SK-N-SH (cell line): ENCODE measurements around the gene LRRC25. TPM values are rescaled to one million over a fixed set of nuclear protein-coding genes. Genes with fewer than 3 reads are reported as not detected.

Source experiments
- CTCF ChIA-PET: fragments of 300-600, 350-600 bp; formaldehyde crosslinking; extraction: SDS; loops from one replicate; lab custom pipeline; 2021; lab: Yijun Ruan, JAX
- POLR2A ChIA-PET: fragments of 350-600 bp; sonication (Branson Sonifier 250); formaldehyde crosslinking; extraction: SDS; loops from one replicate; lab custom pipeline; 2020; ENCODE audit warnings: antibody characterized with exemption, inconsistent platforms; lab: Yijun Ruan, JAX
- DNase-seq: peaks from one replicate; pipeline ENCODE4 v3.0.0; 2012
- H2AFZ ChIP-seq: fragments of 200-600 bp; sonication (generic); 2 replicates; pipeline ENCODE4 v1.8.1; 2016; ENCODE audit warnings: antibody characterized with exemption, mild to moderate bottlenecking, low read depth
- H3F3A ChIP-seq: fragments of 200-600 bp; sonication (generic); replicated peaks from 2 replicates; pipeline ENCODE3; 2016; ENCODE audit warnings: antibody characterized with exemption, mild to moderate bottlenecking; ENCODE audit not compliant: insufficient read depth
- H3K27ac ChIP-seq, 2 experiments: fragments of 200-500 bp in 1 of 2; fragments of 200-600 bp in 1 of 2; sonication (Bioruptor generic) in 1 of 2; sonication (generic), shearing (Covaris generic) in 1 of 2; 2 replicates each; pipeline versions ENCODE4 v1.5.1 to v1.6.1; 2014 to 2016; ENCODE audit warnings: low read depth in 2 of 2, inconsistent platforms in 1 of 2, low read length in 1 of 2, mild to moderate bottlenecking in 1 of 2, mixed read lengths in 1 of 2
- H3K27me3 ChIP-seq: fragments of 200-600 bp; sonication (generic), shearing (Covaris generic); 2 replicates; pipeline ENCODE4 v1.6.1; 2016; ENCODE audit warnings: mixed run types; ENCODE audit not compliant: insufficient read depth
- H3K36me3 ChIP-seq, 2 experiments: fragments of 200-500 bp in 1 of 2; fragments of 200-600 bp in 1 of 2; sonication (Bioruptor generic) in 1 of 2; sonication (generic) in 1 of 2; replicated peaks in 1 of 2; 2 replicates each; pipeline versions ENCODE3 to v1.5.1; 2014 to 2016; ENCODE audit warnings: low read length in 1 of 2, mild to moderate bottlenecking in 1 of 2; ENCODE audit not compliant: insufficient read depth in 2 of 2, control insufficient read depth in 1 of 2
- H3K4me1 ChIP-seq, 2 experiments: fragments of 200-500 bp in 1 of 2; fragments of 200-600 bp in 1 of 2; sonication (Bioruptor generic) in 1 of 2; sonication (generic), shearing (Covaris generic) in 1 of 2; 2 replicates each; pipeline versions ENCODE4 v1.5.1 to v1.6.1; 2014 to 2016; ENCODE audit warnings: low read depth in 1 of 2, low read length in 1 of 2, mixed run types in 1 of 2; ENCODE audit not compliant: insufficient read depth in 2 of 2, control insufficient read depth in 1 of 2
- H3K4me2 ChIP-seq: fragments of 200-600 bp; sonication (generic), shearing (Covaris generic); 2 replicates; pipeline ENCODE4 v1.6.1; 2017; ENCODE audit warnings: mixed run types
- H3K4me3 ChIP-seq, 2 experiments: fragments of 200-500 bp in 1 of 2; fragments of 200-600 bp in 1 of 2; sonication (Bioruptor generic) in 1 of 2; sonication (generic), shearing (Covaris generic) in 1 of 2; 2 replicates each; pipeline versions ENCODE4 v1.5.1 to v1.8.1; 2014 to 2016; ENCODE audit warnings: low read depth in 2 of 2, inconsistent platforms in 1 of 2, low read length in 1 of 2, mild to moderate bottlenecking in 1 of 2, mixed read lengths in 1 of 2, moderate library complexity in 1 of 2
- H3K79me2 ChIP-seq: fragments of 200-600 bp; sonication (generic); 2 replicates; pipeline ENCODE4 v1.8.1; 2017; ENCODE audit warnings: mild to moderate bottlenecking; ENCODE audit not compliant: insufficient read depth
- H3K9ac ChIP-seq: fragments of 200-600 bp; sonication (generic); 2 replicates; pipeline ENCODE4 v1.6.1; 2017; ENCODE audit warnings: mixed run types
- H3K9me2 ChIP-seq: fragments of 200-600 bp; sonication (generic); 2 replicates; pipeline ENCODE4 v1.6.1; 2017; ENCODE audit warnings: mixed run types
- H3K9me3 ChIP-seq: fragments of 200-600 bp; sonication (generic); 2 replicates; pipeline ENCODE4 v1.6.1; 2017; ENCODE audit warnings: mixed run types, mild to moderate bottlenecking, moderate library complexity
- H4K20me1 ChIP-seq: fragments of 200-600 bp; sonication (generic); 2 replicates; pipeline ENCODE4 v1.6.1; 2017; ENCODE audit warnings: mild to moderate bottlenecking, mixed run types; ENCODE audit not compliant: insufficient read depth
- CHD2 ChIP-seq: fragments of 150-350 bp; IDR thresholded peaks from 2 replicates; pipeline ENCODE4 v1.6.1; 2018; ENCODE audit warnings: low read length; ENCODE audit not compliant: partially characterized antibody
- EZH2phosphoT487 ChIP-seq: fragments of 200-600 bp; sonication (generic); IDR thresholded peaks from 2 replicates; pipeline ENCODE4 v1.6.1; 2017; ENCODE audit warnings: low read depth, mixed run types, mild to moderate bottlenecking, antibody characterized with exemption, moderate library complexity, borderline replicate concordance
- FOXM1 ChIP-seq: IDR thresholded peaks from 2 replicates; pipeline ENCODE4 v1.4.0; 2012; ENCODE audit warnings: low read depth, mild to moderate bottlenecking
- JUND ChIP-seq: IDR thresholded peaks from 2 replicates; pipeline ENCODE4 v1.4.0; 2012
- MEF2A ChIP-seq: IDR thresholded peaks from 2 replicates; pipeline ENCODE4 v1.4.0; 2012; ENCODE audit warnings: low read depth, borderline replicate concordance
- MXI1 ChIP-seq: IDR thresholded peaks from 2 replicates; pipeline ENCODE4 v1.6.1; 2012; ENCODE audit warnings: mild to moderate bottlenecking, low read depth, low read length, improper control_type of control experiment
- NFIC ChIP-seq: IDR thresholded peaks from 2 replicates; pipeline ENCODE4 v1.4.0; 2012; ENCODE audit warnings: borderline replicate concordance
- RAD21 ChIP-seq: IDR thresholded peaks from 2 replicates; pipeline ENCODE4 v1.6.1; 2012; ENCODE audit warnings: mild to moderate bottlenecking, low read length
- RCOR1 ChIP-seq: fragments of 150-350 bp; IDR thresholded peaks from 2 replicates; pipeline ENCODE4 v1.6.1; 2017; ENCODE audit warnings: antibody characterized with exemption, low read length
- RFX5 ChIP-seq: IDR thresholded peaks from 2 replicates; pipeline ENCODE4 v1.6.1; 2012; ENCODE audit warnings: mild to moderate bottlenecking, improper control_type of control experiment, low read length
- TAF1 ChIP-seq: IDR thresholded peaks from 2 replicates; pipeline ENCODE4 v1.6.1; 2012; ENCODE audit warnings: low read depth, mild to moderate bottlenecking, low read length, moderate library complexity, borderline replicate concordance
- WGBS: methylation state at CpG from one replicate; pipeline ENCODE4 v1.1.6; 2017; ENCODE audit warnings: low lambda C conversion rate; 5-methylcytosine and 5-hydroxymethylcytosine counted together
- polyA plus RNA-seq, 3 experiments: library from polyadenylated mRNA; depleted of rRNA; stranded (reverse); fragments of >200 nt; gene quantifications; 2 replicates each; pipeline ENCODE4 v1.2.3, GENCODE V29; 2012
- TF ChIP-seq, protein P1 (sequence below): IDR thresholded peaks from 2 replicates; pipeline ENCODE4; 2012
- TF ChIP-seq, protein P2 (sequence below): IDR thresholded peaks from 2 replicates; pipeline ENCODE4 v1.4.0; 2012; ENCODE audit warnings: low read depth
- TF ChIP-seq, protein P3 (sequence below): fragments of 150-350 bp; IDR thresholded peaks from 2 replicates; pipeline ENCODE4 v1.6.1; 2017; ENCODE audit warnings: antibody characterized with exemption, low read length, low read depth, borderline replicate concordance

LRRC25 gene
- polyA plus RNA-seq (2012; rRNA removed), result not detected in 2 replicates
- not detected in 2 replicates for polyA plus RNA-seq (2012; cell fraction: cytosol; rRNA removed)
- polyA plus RNA-seq (2012; cell fraction: nucleus; rRNA removed), result not detected in 2 replicates

DNA sequence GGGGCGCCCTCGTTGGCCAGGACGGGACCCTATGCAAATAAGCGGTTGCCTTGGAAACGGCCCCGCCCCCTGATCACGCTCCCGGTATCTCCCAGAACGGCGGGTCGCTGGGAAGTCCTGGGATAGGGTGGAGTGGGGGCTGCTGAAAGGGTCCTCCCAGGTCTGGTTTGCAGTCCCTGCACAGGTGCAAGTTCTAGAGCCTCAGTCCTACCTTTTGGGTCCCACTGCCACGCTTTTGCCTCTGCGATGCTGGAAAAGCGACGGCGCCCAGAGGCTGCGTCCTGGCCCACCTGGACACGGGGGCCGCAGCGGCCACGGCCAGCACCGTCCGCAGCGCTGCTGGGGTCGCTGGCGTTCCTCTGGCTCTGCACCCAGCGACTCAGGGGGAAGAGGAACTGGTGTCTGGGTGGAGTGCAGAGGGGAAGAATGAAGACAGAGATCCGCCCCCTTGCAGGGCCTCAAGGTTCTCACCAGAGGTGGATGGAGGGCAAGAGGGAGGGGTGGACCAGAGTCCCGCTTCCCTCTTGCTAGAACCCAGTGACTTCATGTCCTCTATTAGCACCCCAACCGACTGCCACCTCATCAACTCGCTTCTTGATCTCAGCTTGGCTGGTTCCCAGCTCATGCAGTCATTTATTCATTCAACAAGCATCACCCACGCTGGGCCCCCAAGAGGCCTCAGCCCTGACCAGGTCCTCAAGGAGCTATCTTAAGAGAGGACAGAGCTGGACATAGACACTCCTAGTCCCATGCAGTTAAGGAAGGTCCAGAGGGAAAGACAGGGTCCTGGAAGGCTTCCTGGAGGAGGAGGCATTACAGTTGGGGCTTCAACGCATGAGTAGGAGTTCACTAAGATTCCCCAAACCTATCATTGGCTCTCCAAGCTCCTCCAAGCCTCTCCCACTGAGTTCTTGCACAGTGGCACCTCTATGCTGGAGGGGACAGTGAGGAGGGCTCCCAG is at the start of gene LRRC25:
Gene LRRC25 (minus strand): TSS at position 381 of the 961 bp plus-strand sequence. CDS start 659 bp downstream, outside the sequence.
- CTCF ChIA-PET, result interaction anchor here (0.9 to 3.9 kb wide), 7 partner anchors 9 to 118 kb away, joined by 3 to 25 read pairs (median 5); partner anchors contain the start of genes GDF15 and SSBP4
- no peaks in the 10 kb centered on the region for H4K20me1 ChIP-seq
- H3K79me2 ChIP-seq, result no peaks in the 10 kb centered on the region
- H3K4me2 ChIP-seq, result no peak within 1 kb of the TSS
- no peaks in the 10 kb centered on the region for H3K27me3 ChIP-seq
- H3F3A ChIP-seq, result peaks cover 3% of the 10 kb centered on the region
- DNase-seq, result peak; percentile 63
- no peak within 1 kb of the TSS for H3K9ac ChIP-seq
- H3K9me2 ChIP-seq, result no peaks in the 10 kb centered on the region
- H3K27ac ChIP-seq, result no peak within 1 kb of the TSS
- POLR2A ChIA-PET, result no interaction called here
- H3K36me3 ChIP-seq, result no peaks in the 10 kb centered on the region
- H3K4me3 ChIP-seq, result no peak within 1 kb of the TSS
- WGBS, result 31% methylated on average over 21 of the region's 33 CpGs
- TF ChIP-seq TAF1 (no peak), FOXM1 (no peak), RFX5 (no peak), RAD21 (no peak), MEF2A (no peak), CHD2 (no peak), JUND (no peak), MXI1 (no peak), NFIC (no peak), RCOR1 (no peak), EZH2phosphoT487 (no peak)
- TF ChIP-seq, protein P1, sequence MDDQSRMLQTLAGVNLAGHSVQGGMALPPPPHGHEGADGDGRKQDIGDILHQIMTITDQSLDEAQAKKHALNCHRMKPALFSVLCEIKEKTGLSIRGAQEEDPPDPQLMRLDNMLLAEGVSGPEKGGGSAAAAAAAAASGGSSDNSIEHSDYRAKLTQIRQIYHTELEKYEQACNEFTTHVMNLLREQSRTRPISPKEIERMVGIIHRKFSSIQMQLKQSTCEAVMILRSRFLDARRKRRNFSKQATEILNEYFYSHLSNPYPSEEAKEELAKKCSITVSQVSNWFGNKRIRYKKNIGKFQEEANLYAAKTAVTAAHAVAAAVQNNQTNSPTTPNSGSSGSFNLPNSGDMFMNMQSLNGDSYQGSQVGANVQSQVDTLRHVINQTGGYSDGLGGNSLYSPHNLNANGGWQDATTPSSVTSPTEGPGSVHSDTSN, result no peak
- TF ChIP-seq, protein P2, sequence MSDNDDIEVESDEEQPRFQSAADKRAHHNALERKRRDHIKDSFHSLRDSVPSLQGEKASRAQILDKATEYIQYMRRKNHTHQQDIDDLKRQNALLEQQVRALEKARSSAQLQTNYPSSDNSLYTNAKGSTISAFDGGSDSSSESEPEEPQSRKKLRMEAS, result no peak
- TF ChIP-seq, protein P3, sequence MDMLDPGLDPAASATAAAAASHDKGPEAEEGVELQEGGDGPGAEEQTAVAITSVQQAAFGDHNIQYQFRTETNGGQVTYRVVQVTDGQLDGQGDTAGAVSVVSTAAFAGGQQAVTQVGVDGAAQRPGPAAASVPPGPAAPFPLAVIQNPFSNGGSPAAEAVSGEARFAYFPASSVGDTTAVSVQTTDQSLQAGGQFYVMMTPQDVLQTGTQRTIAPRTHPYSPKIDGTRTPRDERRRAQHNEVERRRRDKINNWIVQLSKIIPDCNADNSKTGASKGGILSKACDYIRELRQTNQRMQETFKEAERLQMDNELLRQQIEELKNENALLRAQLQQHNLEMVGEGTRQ, result no peak
- H2AFZ ChIP-seq, result no peak within 1 kb of the TSS
- H3K9me3 ChIP-seq, result no peaks in the 10 kb centered on the region
- H3K4me1 ChIP-seq, result no peaks in the 10 kb centered on the region; a peak in 1 of 4 replicates
